HG03159 (cell line): ENCODE results near the gene CCDC93.

Experiments used
- ATAC-seq: cut with Tn5 transposase; IDR thresholded peaks from one replicate; pipeline ENCODE4 v1.9.1; 2021; ENCODE audit warnings: mild to moderate bottlenecking, moderate library complexity; ENCODE audit not compliant: unreplicated experiment

CCDC93 gene

GRCh38 chr2:117994729-117995128 is 19.1 kb downstream of the CCDC93 start:
- ATAC-seq: no peak

GRCh38 chr2:117989854-117990438 is 23.9 kb downstream of the CCDC93 start:
- ATAC-seq: no peak

DNA sequence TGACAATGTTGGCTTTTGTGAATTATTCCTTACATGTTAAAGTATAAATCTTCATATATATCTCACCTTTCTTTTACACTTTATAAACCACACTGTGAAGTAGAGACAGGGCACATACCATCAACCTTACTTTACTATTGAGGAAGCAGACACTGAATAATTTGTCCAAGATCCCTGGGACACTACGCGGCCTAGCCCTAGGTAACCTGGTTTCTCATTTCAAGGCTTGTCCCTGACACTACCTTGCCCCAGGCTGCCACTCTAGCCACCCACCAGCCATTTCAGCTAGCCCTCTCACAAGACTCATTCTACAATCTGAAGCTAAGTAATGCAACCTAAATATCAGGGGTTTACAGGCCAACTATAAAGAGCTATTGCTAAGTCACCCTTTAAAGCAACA is 26.7 kb downstream of the CCDC93 start:
- ATAC-seq: no peak

DNA sequence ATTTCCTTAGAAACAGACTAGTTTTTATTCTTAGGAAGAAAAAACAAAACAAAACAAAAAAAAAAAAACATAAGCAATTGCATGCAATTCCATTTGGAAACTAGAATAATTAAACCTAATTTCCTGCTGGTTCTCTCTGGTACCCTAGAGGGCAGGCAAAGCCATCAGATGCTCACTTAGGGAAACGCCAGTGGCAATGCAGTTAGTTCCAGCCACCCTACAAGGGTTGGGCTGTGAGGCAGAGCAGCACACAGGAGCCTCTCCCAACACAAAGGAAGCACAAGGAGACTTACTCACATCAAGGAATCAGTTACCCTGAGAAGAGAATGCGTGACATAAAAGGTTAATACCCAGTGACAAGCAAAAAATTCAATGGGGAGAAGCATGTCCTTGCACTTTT is 28.8 kb downstream of the CCDC93 start:
- no peak for ATAC-seq

DNA sequence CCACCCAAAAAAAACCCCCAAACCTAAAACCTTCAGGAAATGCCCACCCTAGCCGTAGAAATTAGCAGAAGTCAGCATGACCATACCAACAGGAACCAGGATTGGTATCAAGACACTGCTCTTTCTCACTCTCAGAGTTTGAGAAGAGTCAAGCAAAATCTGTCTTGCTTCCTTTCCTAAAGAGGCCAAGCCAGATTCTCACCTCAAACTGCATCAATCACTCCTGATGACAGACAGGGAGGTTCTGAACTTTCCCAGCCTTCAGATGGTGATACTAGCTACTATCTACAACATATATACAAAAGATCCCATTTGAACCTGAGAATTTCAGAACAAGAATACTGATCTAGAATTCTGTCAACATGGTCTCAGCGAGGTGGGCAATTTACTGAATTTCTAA is 29.7 kb downstream of the CCDC93 start:
- no peak for ATAC-seq

GRCh38 chr2:117983040-117983439 is 30.8 kb downstream of the CCDC93 start:
- no peak for ATAC-seq

GRCh38 chr2:117982376-117983033 is 31.4 kb downstream of the CCDC93 start:
- no peak for ATAC-seq

DNA sequence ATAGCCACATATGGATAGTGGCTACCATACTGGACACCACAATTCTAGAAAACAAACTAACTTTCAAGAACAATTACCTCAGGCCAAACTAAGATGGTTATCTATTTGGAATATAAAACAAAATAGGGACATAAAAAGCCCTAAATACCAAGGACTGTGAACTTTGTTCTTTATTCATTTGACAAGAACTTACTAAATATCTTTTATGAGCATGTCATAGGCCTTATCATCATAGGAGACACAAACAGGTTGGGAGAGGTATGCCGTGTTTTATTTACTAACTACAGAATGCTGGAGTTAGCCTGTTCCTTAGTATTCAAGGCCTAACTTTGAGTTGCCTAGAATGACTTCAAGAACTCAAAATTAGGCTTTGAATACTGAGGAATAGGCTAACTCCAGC is 32.1 kb downstream of the CCDC93 start:
- no peak for ATAC-seq

DNA sequence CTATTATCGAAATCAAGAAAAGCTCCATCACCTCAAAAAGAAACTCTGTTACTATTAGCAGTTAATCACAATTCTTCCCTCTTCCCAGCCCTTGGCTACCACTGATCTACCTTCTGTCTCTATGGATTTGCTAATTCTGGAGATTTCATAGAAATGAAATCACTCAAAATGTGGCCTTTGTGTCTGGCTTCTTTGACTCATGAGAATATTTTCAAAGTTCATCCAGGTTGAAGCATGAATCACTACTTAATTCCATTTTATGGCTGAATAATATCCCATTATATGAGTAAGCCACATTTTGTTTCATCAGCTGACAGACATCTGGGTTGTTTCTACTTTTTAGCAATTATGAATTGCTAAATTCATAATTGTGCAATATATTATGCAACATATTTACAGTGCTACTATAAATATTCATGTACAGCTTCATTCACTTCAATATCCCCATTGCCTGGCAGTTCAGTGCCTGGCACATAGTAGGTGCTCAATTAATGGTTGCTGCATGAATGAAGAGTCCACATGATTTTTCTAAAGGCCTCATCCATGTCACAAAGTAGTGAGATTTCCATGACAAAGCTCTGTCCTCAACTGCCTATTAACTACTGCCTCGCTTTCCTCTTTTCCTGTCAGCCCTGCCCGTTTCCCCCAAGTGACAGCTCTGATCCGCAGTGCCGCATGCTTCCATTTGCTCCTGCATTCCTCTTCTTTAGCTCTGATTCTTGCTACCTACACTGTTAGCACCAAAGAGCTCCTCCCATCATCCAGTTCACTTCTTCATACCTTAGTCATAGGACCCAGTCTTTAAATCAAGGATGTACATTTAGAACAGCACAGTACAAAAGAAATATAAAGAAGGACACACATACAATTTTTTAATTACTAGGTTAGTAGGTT is 32.8 kb downstream of the CCDC93 start:
- no peak for ATAC-seq

GRCh38 chr2:117979911-117980701 is 33.8 kb downstream of the CCDC93 start:
- no peak for ATAC-seq

- ATAC-seq: no peak
Measured at GRCh38 chr2:117977696-117978095, 36.2 kb downstream of the CCDC93 start.

- no peak for ATAC-seq
Measured at GRCh38 chr2:117976581-117976980, 37.3 kb downstream of the CCDC93 start.

- ATAC-seq: no peak
Measured at GRCh38 chr2:117973498-117974082, 40.3 kb downstream of the CCDC93 start.

DNA sequence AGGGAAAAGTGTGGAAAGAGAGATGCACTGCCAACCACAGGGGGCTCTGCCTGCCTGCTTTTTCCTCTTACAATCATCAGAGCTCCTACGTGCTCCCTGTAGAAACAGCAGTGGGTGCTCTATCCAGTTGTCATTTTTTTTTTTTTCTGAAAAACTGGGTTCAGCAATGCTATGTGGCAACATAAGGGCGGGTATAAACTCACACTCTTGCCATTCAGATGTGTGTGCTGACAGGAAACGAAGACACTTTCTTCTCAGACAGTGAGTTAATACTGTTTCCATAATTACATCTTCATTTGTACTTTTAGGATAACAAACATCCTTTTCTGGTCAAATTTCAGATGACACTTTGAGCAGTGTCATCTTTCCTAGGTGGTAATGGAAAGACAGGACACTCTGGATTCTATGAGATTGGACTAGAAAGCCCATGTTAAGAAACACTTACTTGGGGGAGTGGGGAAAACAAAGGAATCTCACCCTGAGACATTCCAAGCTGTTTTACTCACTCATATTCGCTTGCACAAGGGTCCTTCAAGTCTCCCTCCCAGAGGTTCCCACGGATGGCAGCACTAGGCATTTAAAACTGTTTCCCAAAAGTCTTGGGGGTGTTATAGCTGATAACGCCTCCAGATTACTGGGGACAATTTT is 41.3 kb downstream of the CCDC93 start:
- ATAC-seq: no peak

- no peak for ATAC-seq
Measured at GRCh38 chr2:117968722-117969121, 45.1 kb downstream of the CCDC93 start.

- ATAC-seq: no peak
Measured at GRCh38 chr2:117967977-117968718, 45.7 kb downstream of the CCDC93 start.

- no peak for ATAC-seq
Measured at GRCh38 chr2:117963446-117963845, 50.4 kb downstream of the CCDC93 start.

DNA sequence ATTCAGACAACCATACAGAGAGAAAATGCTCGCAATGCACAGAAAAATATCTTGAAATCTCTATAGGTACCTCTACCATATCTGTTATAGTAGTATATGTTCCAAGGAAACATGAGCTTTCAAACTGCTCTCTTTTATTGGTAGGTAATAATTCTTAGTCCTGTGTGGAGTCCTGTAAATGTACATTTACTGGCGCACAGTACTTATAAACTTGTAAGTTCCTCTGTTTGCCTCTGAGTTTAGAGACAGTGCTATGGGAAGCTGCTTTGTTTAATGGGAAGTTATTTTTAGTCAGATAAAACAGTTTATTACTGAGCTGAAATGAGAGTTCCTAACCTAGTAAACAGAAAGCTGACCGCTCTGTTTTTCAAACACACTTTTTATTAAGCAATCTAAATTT is 52.7 kb downstream of the CCDC93 start:
- ATAC-seq: no peak

GRCh38 chr2:117960231-117960630 is 53.6 kb downstream of the CCDC93 start:
- ATAC-seq: no peak

DNA sequence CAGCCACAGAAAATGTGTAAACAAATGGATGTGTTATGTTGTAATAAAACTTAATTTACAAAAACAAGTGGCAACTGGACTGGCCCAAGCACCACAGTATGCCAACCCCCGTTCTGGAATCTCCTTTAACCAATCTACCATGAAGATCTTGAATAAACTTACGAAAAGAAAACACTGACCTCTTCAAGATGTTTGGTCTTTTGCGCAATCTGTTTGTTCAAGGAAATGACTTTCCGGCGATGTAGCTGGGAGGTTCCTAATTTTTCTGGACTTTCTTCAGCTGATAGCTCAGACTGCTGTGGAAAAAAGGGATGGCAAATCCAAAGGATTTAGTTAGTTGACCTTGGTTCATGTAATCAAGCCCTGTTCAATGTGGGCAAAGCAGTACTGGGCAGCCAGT is 55.7 kb downstream of the CCDC93 start:
- no peak for ATAC-seq
